Keratinocyte (primary cell): ENCODE measurements around the gene KCNMA1.

Experiments
- CTCF ChIP-seq, 3 experiments: IDR thresholded peaks in 1 of 3; conservative IDR thresholded peaks in 1 of 3; optimal IDR thresholded peaks in 1 of 3; 2 replicates in 2 of 3; 3 replicates in 1 of 3; pipeline versions ENCODE3 to v1.5.1; 2011; ENCODE audit warnings: low read length in 3 of 3, mild to moderate bottlenecking in 3 of 3, moderate library complexity in 2 of 3, control low read depth in 1 of 3, inconsistent platforms in 1 of 3; ENCODE audit not compliant: insufficient read depth in 2 of 3; ENCODE audit errors: extremely low read depth in 1 of 3
- EZH2 ChIP-seq: IDR thresholded peaks from one replicate; pipeline ENCODE4 v1.6.1; 2012; ENCODE audit warnings: inconsistent platforms, mild to moderate bottlenecking, low read length, moderate library complexity

GRCh38 chr10:77463499-77463898 lies 174.1 kb downstream of the KCNMA1 start:
- TF ChIP-seq CTCF (optimal IDR thresholded peaks at IDR 0.05 in 1 of 3, IDR thresholded peaks at IDR 0.05 in 1 of 3, conservative IDR thresholded peaks at IDR 0.05 in 1 of 3; ENCODE audit: extremely low read depth in 1 of 3, insufficient read depth in 2 of 3, low read length in 3 of 3): no peak
- no peak for TF ChIP-seq EZH2
